ENCODE data around the gene PUS10. TPM values are rescaled to one million over a fixed set of nuclear protein-coding genes. Genes with fewer than 3 reads are reported as not detected.
A peak's percentile ranks its signal among the peaks of the same experiment; 100 is the strongest.

The PUS10 gene
- total and polyA plus RNA-seq, 2 of the 4 experiments (the other 2 are of a cell fraction): 4.4 to 5.7 TPM

- peak overlapping the region; percentile 95 for H2AFZ ChIP-seq (replicated peaks; ENCODE audit: low read length, poor library complexity)
- H3K27me3 ChIP-seq (ENCODE audit: control insufficient read depth, insufficient read depth, low read length): no peaks in the 10 kb centered on the region
- H3K18ac ChIP-seq (ENCODE audit: low read depth, low read length): no peak overlapping the region; the same call in 1 of the 2 replicates
- no peaks in the 10 kb centered on the region for H3K9me3 ChIP-seq (ENCODE audit: control insufficient read depth, insufficient read depth, low read length)
- no peak overlapping the region for H2AK5ac ChIP-seq (ENCODE audit: low read depth, low read length)
- ATAC-seq (ENCODE audit: low read depth) (peak; percentile 15; the same call in 1 of the 2 replicates), DNase-seq (peak; percentile 61)
- peak overlapping the region; percentile 66 for H3K4me3 ChIP-seq (ENCODE audit: insufficient read depth, low read depth, low read length)
- H2BK20ac ChIP-seq (ENCODE audit: low read depth, low read length): no peak overlapping the region
- H4K91ac ChIP-seq (ENCODE audit: insufficient read depth, low read depth, low read length): no peak overlapping the region
- CTCF ChIA-PET: no interaction called here
- H2BK15ac ChIP-seq (ENCODE audit: low read depth, low read length): no peak overlapping the region
- peaks cover 4% of the 10 kb centered on the region; the same call in 1 of the 2 replicates for H3K36me3 ChIP-seq (ENCODE audit: control insufficient read depth, insufficient read depth, low read length)
- H4K8ac ChIP-seq (ENCODE audit: low read depth in 2 of 2, low read length in 2 of 2): peak overlapping the region in 1 of 2 experiments; percentile 43; a peak in 1 of 4 replicates
- H3K27ac ChIP-seq (ENCODE audit: insufficient read depth, low read length): peak overlapping the region; percentile 83; the same call in 1 of the 2 replicates
- H2BK5ac ChIP-seq (ENCODE audit: low read depth, low read length, poor library complexity, severe bottlenecking): no peak overlapping the region
- no peak overlapping the region; the same call in 1 of the 2 replicates for H4K5ac ChIP-seq (ENCODE audit: low read depth, low read length)
- dilution Hi-C loops (cut with HindIII; ENCODE audit: low sequenced_read_pairs, unreplicated experiment) (no loop called here), in situ Hi-C loops (cut with MboI; ENCODE audit: low sequenced_read_pairs) (no loop called here), intact Hi-C loops (cut with micrococcal nuclease) (no loop called here)
- no peaks in the 10 kb centered on the region; the same call in 1 of the 2 replicates for H3K4me1 ChIP-seq (ENCODE audit: control insufficient read depth, insufficient read depth, low read length)
- H3K4ac ChIP-seq (ENCODE audit: low read depth, low read length): peak overlapping the region; percentile 39; the same call in 1 of the 2 replicates
- H3K4me2 ChIP-seq (ENCODE audit: low read depth, low read length): peak overlapping the region; percentile 79; the same call in 1 of the 2 replicates
- H3K23ac ChIP-seq (ENCODE audit: low read depth, low read length): peak overlapping the region; percentile 15; the same call in 1 of the 2 replicates
- no peaks in the 10 kb centered on the region for H3K9me1 ChIP-seq (ENCODE audit: insufficient read depth, low read length)
- no peak overlapping the region for H2BK120ac ChIP-seq (ENCODE audit: low read depth, low read length)
- TF ChIP-seq BHLHE40 (IDR thresholded peaks at IDR 0.05; ENCODE audit: low read depth, low read length) (no peak), SMC3 (IDR thresholded peaks at IDR 0.05; ENCODE audit: low read depth, low read length) (no peak), FOS (IDR thresholded peaks at IDR 0.05; ENCODE audit: low read depth, low read length) (no peak), MAFK (IDR thresholded peaks at IDR 0.05; ENCODE audit: low read depth, low read length) (no peak), NFE2L2 (IDR thresholded peaks at IDR 0.05; ENCODE audit: low read depth, low read length) (no peak)
- peaks cover 10% of the 10 kb centered on the region for H4K20me1 ChIP-seq (ENCODE audit: insufficient read depth, low read length)
- no CpG with 5 or more reads among the region's 7 CpGs for WGBS, 2 experiments (ENCODE audit: extremely low coverage in 2 of 2, insufficient read length in 1 of 2)
- TSS peak; percentile 46 for BruUV-seq (replicated peaks)
- H3K79me1 ChIP-seq (ENCODE audit: low read depth in 1 of 2, low read length in 2 of 2): peaks cover 15 to 32% of the 10 kb centered on the region in 2 experiments
- H3K14ac ChIP-seq (replicated peaks; ENCODE audit: low read depth, low read length): 0 out of 2 replicates have a peak overlapping the region, but pooled peaks have one; percentile 10
- no peak overlapping the region for H2AK9ac ChIP-seq (replicated peaks; ENCODE audit: low read depth, low read length, poor library complexity)
- H3K9ac ChIP-seq (ENCODE audit: low read depth, low read length): peak overlapping the region; percentile 76
- peak overlapping the region; percentile 52 for H3K56ac ChIP-seq (ENCODE audit: extremely low read depth, insufficient read depth, low read length)
- POLR2A ChIA-PET (ENCODE audit: unreplicated experiment): interaction anchor here (0.5 kb wide), 1 partner anchor 864 kb away, joined by 4 read pairs; no protein-coding TSS in a partner anchor
These were observed 282 bp upstream of the PUS10 start for GRCh38 chr2:61018318-61018755.
